GM23338 (cell line): ENCODE data around the gene RPA3.

ENCODE experiments used
- CREB1 ChIP-seq: fragments of 250-450 bp; sonication (Bioruptor Pico); IDR thresholded peaks from 2 replicates; pipeline ENCODE4 v1.5.0; 2020; ENCODE audit warnings: low read depth, mild to moderate bottlenecking, moderate library complexity
- CTCF ChIP-seq, 2 experiments: fragments of 200-600 bp in 1 of 2; sonication (generic) in 1 of 2; conservative IDR thresholded peaks; 2 replicates each; pipeline versions ENCODE4 v1.5.1 to v1.6.1; 2016 to 2017; ENCODE audit warnings: antibody characterized with exemption in 2 of 2, low read depth in 2 of 2, mild to moderate bottlenecking in 2 of 2, moderate library complexity in 1 of 2
- ETS1 ChIP-seq: IDR thresholded peaks from 2 replicates; pipeline ENCODE4 v1.6.1; 2016; ENCODE audit warnings: antibody characterized with exemption
- EZH2 ChIP-seq: fragments of 200-600 bp; sonication (generic); IDR thresholded peaks from one replicate; pipeline ENCODE4 v1.8.0; 2017; ENCODE audit warnings: antibody characterized with exemption, mild to moderate bottlenecking, low read depth; ENCODE audit not compliant: unreplicated experiment
- EZH2phosphoT487 ChIP-seq: fragments of 200-600 bp; sonication (generic); IDR thresholded peaks from one replicate; pipeline ENCODE4 v1.8.1; 2018; ENCODE audit warnings: antibody characterized with exemption; ENCODE audit not compliant: unreplicated experiment
- JUNB ChIP-seq: IDR thresholded peaks from one replicate; pipeline ENCODE4 v1.6.1; 2016; ENCODE audit warnings: antibody characterized with exemption; ENCODE audit not compliant: unreplicated experiment
- NANOG ChIP-seq: IDR thresholded peaks from 2 replicates; pipeline ENCODE4 v1.6.1; 2016; ENCODE audit warnings: antibody characterized with exemption, borderline replicate concordance
- POLR2AphosphoS5 ChIP-seq: IDR thresholded peaks from 2 replicates; pipeline ENCODE4 v1.6.1; 2016; ENCODE audit warnings: antibody characterized with exemption, low read depth
- REST ChIP-seq: IDR thresholded peaks from one replicate; pipeline ENCODE4 v1.6.1; 2018; ENCODE audit warnings: antibody characterized with exemption; ENCODE audit not compliant: unreplicated experiment
- STAT1 ChIP-seq: IDR thresholded peaks from one replicate; pipeline ENCODE4 v1.6.1; 2016; ENCODE audit warnings: antibody characterized with exemption; ENCODE audit not compliant: unreplicated experiment
- ZNF331 ChIP-seq: fragments of 250-450 bp; sonication (Bioruptor Pico); IDR thresholded peaks from 2 replicates; pipeline ENCODE4 v1.5.0; 2020; ENCODE audit warnings: low read depth, mild to moderate bottlenecking, moderate library complexity
- ZNF462 ChIP-seq: fragments of 250-450 bp; sonication (Bioruptor Pico); IDR thresholded peaks from 2 replicates; pipeline ENCODE4 v1.5.0; 2020; ENCODE audit warnings: mild to moderate bottlenecking, moderate library complexity

DNA sequence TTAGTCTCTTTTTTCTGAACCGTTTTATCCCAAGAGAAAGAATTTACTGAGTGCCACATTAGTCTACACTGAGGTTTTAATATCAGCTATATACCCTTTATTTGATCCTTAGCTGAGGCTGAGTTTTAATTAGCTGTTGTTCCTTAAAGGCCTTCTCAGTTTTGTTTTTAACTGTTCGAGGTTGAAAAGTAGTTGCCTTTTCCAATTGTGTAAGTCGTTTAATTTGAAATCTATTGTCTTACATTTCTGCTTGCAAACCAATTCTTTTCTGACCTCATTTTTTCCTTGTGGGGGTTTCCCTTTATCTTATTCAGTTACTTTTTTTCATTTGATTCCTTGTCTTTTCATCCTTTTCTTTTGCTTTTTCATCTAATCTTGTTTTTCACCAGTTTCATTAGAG lies 47.0 kb downstream of the RPA3 start:
- TF ChIP-seq CTCF (conservative IDR thresholded peaks at IDR 0.05; ENCODE audit: low read depth in 2 of 2) (no peak), CREB1 (CRISPR knock-in tag) (no peak), EZH2 (no peak), EZH2phosphoT487 (no peak), POLR2AphosphoS5 (no peak), ETS1 (no peak), ZNF331 (CRISPR knock-in tag) (no peak), REST (no peak), NANOG (no peak), ZNF462 (CRISPR knock-in tag) (no peak), STAT1 (no peak), JUNB (no peak)
